Right lobe of liver (tissue), 6 donors: Measurements from ENCODE around the gene ADARB2. TPM values are rescaled to one million over a fixed set of nuclear protein-coding genes. Genes with fewer than 3 reads are reported as not detected.

Experiments
- ATAC-seq, 4 donors: fragments of 200-7000 bp; cut with Tn5 transposase; one replicate each; pipeline ENCODE4 v1.9.1; 2020; ENCODE audit warnings: mild to moderate bottlenecking in 4 of 4, moderate library complexity in 4 of 4
- DNase-seq, 3 donors: peaks; one replicate each; pipeline ENCODE4 v3.0.0-alpha.2; 2020
- H3K27ac ChIP-seq, 3 donors: fragments of 200-600 bp; one replicate each; pipeline ENCODE4 v1.8.0; 2022
- H3K27me3 ChIP-seq, 2 donors: fragments of 200-600 bp; one replicate each; pipeline ENCODE4 v1.8.0; 2022
- H3K36me3 ChIP-seq, 4 donors: fragments of 200-600 bp; sonication (generic) in 1 of 4; one replicate each; pipeline versions ENCODE4 v1.5.1 to v1.8.0; 2017 to 2022; ENCODE audit warnings: control low read depth in 1 of 4
- H3K4me1 ChIP-seq, 4 donors: fragments of 200-600 bp; sonication (generic) in 1 of 4; one replicate each; pipeline versions ENCODE4 v1.5.1 to v1.8.0; 2017 to 2022; ENCODE audit warnings: control low read depth in 1 of 4
- H3K4me3 ChIP-seq, 3 donors: fragments of 200-600 bp; one replicate each; pipeline ENCODE4 v1.8.0; 2022
- H3K9me3 ChIP-seq, 4 donors: fragments of 200-600 bp; sonication (generic) in 1 of 4; one replicate each; pipeline versions ENCODE4 v1.5.1 to v1.8.0; 2017 to 2022; ENCODE audit warnings: control low read depth in 1 of 4
- POLR2A ChIP-seq: fragments of 450-650 bp; IDR thresholded peaks from one replicate; pipeline ENCODE4 v1.6.1; 2017; ENCODE audit warnings: antibody characterized with exemption, mild to moderate bottlenecking
- WGBS: methylation state at CpG from one replicate; pipeline ENCODE4 v1.1.6; 2018; ENCODE audit warnings: low coverage, low lambda C conversion rate; ENCODE audit not compliant: insufficient coverage; ENCODE audit errors: missing lambda C conversion rate; 5-methylcytosine and 5-hydroxymethylcytosine counted together
- intact Hi-C, 2 donors: fragments of 100-400 bp; cut with DNase I; formaldehyde crosslinking; loops; one replicate each; pipeline versions ENCODE4 v1.11.2 to v1.14.1; 2022
- total RNA-seq, 6 experiments: library from RNA; depleted of rRNA in 2 of 6; stranded (reverse); fragments of >200 nt in 2 of 6; fragmentation: NEBNext Ultra II Directional in 3 of 6; extraction: Animal tissue kit (Norgen Biotek cat#: 25700) in 3 of 6; gene quantifications; one replicate each; pipeline versions ENCODE4 v1.1.0 to v1.2.4, GENCODE V29; 2016 to 2023
- TF ChIP-seq, protein P1 (sequence below), 4 donors: fragments of 200-600 bp in 3 of 4; fragments of 450-650 bp in 1 of 4; IDR thresholded peaks; one replicate each; pipeline versions ENCODE4 v1.5.1 to v1.8.0; 2016 to 2022; ENCODE audit warnings: antibody characterized with exemption in 4 of 4, mild to moderate bottlenecking in 2 of 4
- donor health status: DM: no; HTN: yes; CAD: no.
- donor health status: DM: no; HTN: no; CAD: no.
- donor health status: DM: no; HTN: no; CAD: no.
- donor health status: DM: no; HTN: yes; CAD: no.
- donor health status: DM: no; HTN: yes; CAD: no.

Gene ADARB2
- total RNA-seq, 6 experiments from 2014 or later, result 0.07 to 0.68 (median 0.42) TPM

DNA sequence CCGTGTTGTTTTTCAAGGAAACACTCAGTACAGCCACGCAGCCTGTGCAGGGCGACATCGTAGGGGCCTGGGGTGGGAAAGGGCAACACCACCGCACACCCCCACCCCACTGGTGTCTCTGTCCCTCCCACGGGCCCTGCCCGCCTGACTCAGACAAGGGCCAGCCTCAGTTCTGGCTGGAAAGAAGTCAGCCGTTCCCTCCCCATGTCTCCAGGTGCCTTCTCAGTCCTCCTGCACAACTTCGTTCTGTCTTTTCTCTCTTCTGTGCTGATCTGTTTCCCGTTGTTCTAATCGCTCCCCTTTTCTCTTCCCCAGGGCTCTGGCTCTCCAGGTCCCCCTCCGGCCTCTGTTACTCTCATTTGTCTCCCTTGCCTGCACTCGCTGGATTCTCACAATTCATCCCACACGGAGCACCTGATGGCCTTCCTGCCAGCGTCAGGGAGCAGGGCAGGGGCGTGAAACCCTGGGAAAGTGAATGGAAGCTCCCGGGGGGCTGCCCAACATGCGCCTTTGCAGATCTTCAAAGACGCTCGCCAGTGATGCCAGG, 583.4 kb downstream of the ADARB2 start:
- ATAC-seq (no peak), DNase-seq (no peak)
- no peaks in the 10 kb centered on the region for H3K27me3 ChIP-seq
- TF ChIP-seq POLR2A, result no peak
- TF ChIP-seq, protein P1, sequence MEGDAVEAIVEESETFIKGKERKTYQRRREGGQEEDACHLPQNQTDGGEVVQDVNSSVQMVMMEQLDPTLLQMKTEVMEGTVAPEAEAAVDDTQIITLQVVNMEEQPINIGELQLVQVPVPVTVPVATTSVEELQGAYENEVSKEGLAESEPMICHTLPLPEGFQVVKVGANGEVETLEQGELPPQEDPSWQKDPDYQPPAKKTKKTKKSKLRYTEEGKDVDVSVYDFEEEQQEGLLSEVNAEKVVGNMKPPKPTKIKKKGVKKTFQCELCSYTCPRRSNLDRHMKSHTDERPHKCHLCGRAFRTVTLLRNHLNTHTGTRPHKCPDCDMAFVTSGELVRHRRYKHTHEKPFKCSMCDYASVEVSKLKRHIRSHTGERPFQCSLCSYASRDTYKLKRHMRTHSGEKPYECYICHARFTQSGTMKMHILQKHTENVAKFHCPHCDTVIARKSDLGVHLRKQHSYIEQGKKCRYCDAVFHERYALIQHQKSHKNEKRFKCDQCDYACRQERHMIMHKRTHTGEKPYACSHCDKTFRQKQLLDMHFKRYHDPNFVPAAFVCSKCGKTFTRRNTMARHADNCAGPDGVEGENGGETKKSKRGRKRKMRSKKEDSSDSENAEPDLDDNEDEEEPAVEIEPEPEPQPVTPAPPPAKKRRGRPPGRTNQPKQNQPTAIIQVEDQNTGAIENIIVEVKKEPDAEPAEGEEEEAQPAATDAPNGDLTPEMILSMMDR (IDR thresholded peaks at IDR 0.05), result no peak
- no peaks in the 10 kb centered on the region for H3K9me3 ChIP-seq
- no peaks in the 10 kb centered on the region for H3K36me3 ChIP-seq
- intact Hi-C loops, result no loop called here
- H3K4me1 ChIP-seq, result no peaks in the 10 kb centered on the region
- no peak overlapping the region for H3K4me3 ChIP-seq
- no peak overlapping the region for H3K27ac ChIP-seq
- 35% methylated on average over 11 of the region's 20 CpGs for WGBS

DNA sequence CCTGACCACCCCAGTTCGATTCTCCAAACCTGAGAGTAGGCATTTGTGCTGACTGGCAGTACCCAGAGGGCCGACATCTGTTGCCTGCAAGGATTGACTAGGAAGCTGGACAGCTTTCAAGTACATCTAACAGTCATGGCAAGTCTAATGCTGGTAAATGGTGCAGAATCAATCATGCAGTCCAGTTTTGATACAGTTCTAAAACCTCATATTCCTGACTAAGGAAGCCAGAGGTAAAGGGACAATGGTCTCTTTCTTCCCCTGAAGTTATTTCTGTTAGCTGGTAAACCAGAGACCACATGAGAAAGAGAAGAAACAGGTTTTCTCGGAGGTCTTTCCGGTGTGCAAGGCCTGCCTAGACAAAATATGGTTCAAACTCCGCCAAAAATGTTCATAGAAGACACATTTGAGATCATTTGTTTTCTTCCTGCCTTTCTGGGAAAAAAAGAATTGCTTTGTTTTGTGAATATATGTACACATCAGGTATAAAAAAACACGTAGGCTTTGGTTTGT, 584.0 kb downstream of the ADARB2 start:
- no peak overlapping the region for H3K4me3 ChIP-seq
- no peak overlapping the region for H3K27ac ChIP-seq
- ATAC-seq (no peak), DNase-seq (no peak)
- 58% methylated on average over 4 of the region's 6 CpGs for WGBS
- no peak for TF ChIP-seq POLR2A
- TF ChIP-seq, protein P1 (IDR thresholded peaks at IDR 0.05), result no peak
- no peaks in the 10 kb centered on the region for H3K36me3 ChIP-seq
- H3K4me1 ChIP-seq, result no peaks in the 10 kb centered on the region
- H3K9me3 ChIP-seq, result no peaks in the 10 kb centered on the region
- intact Hi-C loops, result no loop called here
- H3K27me3 ChIP-seq, result no peaks in the 10 kb centered on the region

DNA sequence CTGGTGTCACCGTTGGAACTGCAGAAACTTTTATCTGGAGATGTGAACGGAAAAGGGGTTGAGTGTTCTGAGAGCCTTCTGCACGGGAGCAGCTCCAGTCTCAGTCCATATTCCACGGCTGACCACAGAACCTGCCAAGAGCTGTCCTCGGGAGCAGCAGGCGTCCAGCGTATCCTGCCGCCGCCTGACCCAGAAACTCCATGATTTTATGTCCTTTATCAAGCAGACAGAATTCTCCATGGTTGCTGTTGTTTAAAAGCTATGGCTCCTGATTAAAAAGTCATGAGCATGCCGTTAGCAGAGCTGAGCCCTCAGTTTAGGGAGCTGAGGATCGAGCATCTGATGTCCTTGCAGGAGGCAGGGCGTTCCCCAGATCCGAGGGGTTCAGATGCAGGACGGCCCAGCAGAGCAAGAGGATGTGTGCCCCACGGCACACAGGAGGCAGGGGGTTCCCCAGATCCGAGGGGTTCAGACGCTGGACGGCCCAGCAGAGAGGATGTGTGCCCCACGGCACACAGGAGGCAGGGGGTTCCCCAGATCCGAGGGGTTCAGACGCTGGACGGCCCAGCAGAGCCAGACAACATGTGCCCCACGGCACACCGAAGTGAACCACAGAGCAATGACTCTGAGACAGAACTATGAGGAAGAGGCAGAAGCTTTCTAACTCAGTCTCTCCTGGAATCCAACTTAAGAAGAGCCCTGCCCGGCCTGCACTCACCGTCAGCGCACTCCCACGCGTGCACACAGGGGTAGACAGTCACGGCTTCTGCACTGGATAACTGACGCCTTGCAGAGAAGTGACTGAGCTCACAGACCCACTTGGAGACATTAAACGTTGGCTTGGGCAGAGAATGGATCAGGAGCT, 584.7 kb downstream of the ADARB2 start:
- Histone ChIP-seq H3K4me3 (no peak overlapping the region), H3K36me3 (no peaks in the 10 kb centered on the region), H3K27me3 (no peaks in the 10 kb centered on the region), H3K4me1 (no peaks in the 10 kb centered on the region), H3K27ac (no peak overlapping the region), H3K9me3 (no peaks in the 10 kb centered on the region)
- ATAC-seq (no peak), DNase-seq (no peak)
- intact Hi-C loops, result no loop called here
- WGBS, result 71% methylated on average over 7 of the region's 32 CpGs
- TF ChIP-seq POLR2A, result no peak
- TF ChIP-seq, protein P1 (IDR thresholded peaks at IDR 0.05), result no peak

DNA sequence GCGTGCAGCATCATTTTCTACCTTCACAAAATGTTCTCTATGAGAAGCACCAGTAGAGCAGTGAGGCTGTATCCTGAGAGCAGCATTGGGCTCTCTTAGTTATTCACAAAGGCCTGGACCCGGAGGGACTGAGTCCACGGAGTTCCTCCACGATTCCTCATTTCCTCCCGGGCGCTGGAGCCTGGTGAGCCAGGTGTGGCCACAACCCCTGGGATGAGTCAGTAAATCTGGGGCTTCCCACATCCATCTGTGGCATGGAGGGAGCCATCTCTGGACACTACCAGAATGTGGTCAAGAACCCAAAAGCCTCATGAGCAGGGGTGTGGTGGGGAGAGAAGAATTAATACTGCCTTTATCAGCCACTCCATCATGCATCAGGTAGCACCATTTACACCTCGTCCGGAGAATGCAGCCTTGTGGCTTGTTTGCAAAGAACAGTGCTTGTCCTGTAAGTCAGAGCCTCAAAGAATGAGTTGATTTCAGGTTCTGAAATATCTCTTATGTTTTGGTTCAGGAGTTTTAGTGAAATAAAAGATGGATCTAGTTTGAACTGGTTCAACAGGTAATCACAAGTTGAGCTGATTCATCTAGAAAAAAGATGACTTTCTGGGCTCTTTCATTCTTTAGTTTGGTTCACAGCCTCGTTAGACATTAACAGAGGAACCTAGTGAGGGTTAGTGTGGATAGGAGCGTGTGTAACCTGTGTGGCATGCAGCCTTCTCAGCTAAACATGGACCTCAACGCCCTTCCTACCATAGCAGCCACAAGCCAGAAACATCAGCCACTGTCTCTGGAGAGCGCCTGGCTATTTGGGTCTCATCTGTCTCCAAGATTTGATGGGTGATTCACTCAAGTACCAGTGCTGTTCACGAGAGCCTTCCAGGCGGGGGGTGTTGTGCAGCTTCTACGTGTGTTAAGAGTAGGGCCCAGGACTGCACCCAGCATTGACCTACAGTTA, 586.0 kb downstream of the ADARB2 start:
- 48% methylated on average over 8 of the region's 15 CpGs for WGBS
- intact Hi-C loops, result no loop called here
- Histone ChIP-seq H3K4me1 (no peaks in the 10 kb centered on the region), H3K4me3 (no peak overlapping the region), H3K9me3 (peaks cover 0 to 4% (median 0%) of the 10 kb centered on the region in 4 donors), H3K27ac (no peak overlapping the region), H3K27me3 (no peaks in the 10 kb centered on the region), H3K36me3 (no peaks in the 10 kb centered on the region)
- ATAC-seq, result no peak
- no peak for TF ChIP-seq POLR2A
- TF ChIP-seq, protein P1 (IDR thresholded peaks at IDR 0.05), result no peak
- DNase-seq, result no peak
